Endodermal cell (in vitro differentiated cells): ENCODE data around the gene EIF4G3. TPM values are rescaled to one million over a fixed set of nuclear protein-coding genes. Genes with fewer than 3 reads are reported as not detected.

Experiments
- DNase-seq: peaks from one replicate; pipeline ENCODE4 v3.0.0-alpha.2; 2017
- H3K27ac ChIP-seq: 2 replicates; pipeline ENCODE4 v1.5.1; 2013; ENCODE audit warnings: mild to moderate bottlenecking, low read depth, low read length, moderate library complexity
- H3K27me3 ChIP-seq: 2 replicates; pipeline ENCODE4 v1.6.1; 2013; ENCODE audit warnings: mild to moderate bottlenecking, low read length, moderate library complexity; ENCODE audit not compliant: insufficient read depth, control insufficient read depth, poor library complexity, severe bottlenecking
- H3K36me3 ChIP-seq: 2 replicates; pipeline ENCODE4 v1.7.0; 2013; ENCODE audit warnings: mild to moderate bottlenecking, low read length, moderate library complexity; ENCODE audit not compliant: control insufficient read depth, insufficient read depth
- H3K4me1 ChIP-seq: one replicate; pipeline ENCODE4 v1.7.0; 2013; ENCODE audit warnings: low read length; ENCODE audit not compliant: control insufficient read depth, insufficient read depth
- H3K4me3 ChIP-seq: 2 replicates; pipeline ENCODE4 v1.5.1; 2013; ENCODE audit warnings: mild to moderate bottlenecking, low read length, moderate library complexity
- H3K9ac ChIP-seq: 2 replicates; pipeline ENCODE4 v1.6.1; 2013; ENCODE audit warnings: mild to moderate bottlenecking, low read length, moderate library complexity; ENCODE audit not compliant: poor library complexity, severe bottlenecking; ENCODE audit errors: extremely low read depth
- H3K9me3 ChIP-seq: 2 replicates; pipeline ENCODE4 v1.6.1; 2013; ENCODE audit warnings: mild to moderate bottlenecking, low read length, moderate library complexity; ENCODE audit not compliant: control insufficient read depth
- H3K27ac Mint-ChIP-seq: 2 replicates; pipeline ENCODE4 v1.8.0; 2020; ENCODE audit warnings: mixed read lengths
- H3K27me3 Mint-ChIP-seq: 2 replicates; pipeline ENCODE4 v1.8.0; 2021; ENCODE audit warnings: mild to moderate bottlenecking, mixed read lengths; ENCODE audit not compliant: insufficient read depth
- H3K36me3 Mint-ChIP-seq: 2 replicates; pipeline ENCODE4 v1.8.0; 2020; ENCODE audit warnings: low read depth, mixed read lengths
- H3K4me1 Mint-ChIP-seq: 2 replicates; pipeline ENCODE4 v1.8.0; 2020; ENCODE audit warnings: mixed read lengths
- H3K4me3 Mint-ChIP-seq: 2 replicates; pipeline ENCODE4 v1.8.0; 2020; ENCODE audit warnings: mild to moderate bottlenecking, moderate library complexity, mixed read lengths
- H3K9me3 Mint-ChIP-seq: 2 replicates; pipeline ENCODE4 v1.8.0; 2020; ENCODE audit warnings: mild to moderate bottlenecking, mixed read lengths
- CTCF ChIP-seq: fragments of 200-600 bp; sonication (generic); conservative IDR thresholded peaks from 2 replicates; pipeline ENCODE4 v1.5.0; 2021; ENCODE audit warnings: antibody characterized with exemption, mild to moderate bottlenecking
- WGBS, 2 experiments: methylation state at CpG; one replicate each; pipeline versions ENCODE4 v1.1.5 to v1.1.7; 2013; ENCODE audit warnings: missing lambda C conversion rate in 2 of 2, mixed read lengths in 1 of 2; ENCODE audit not compliant: insufficient coverage in 1 of 2, insufficient read length in 1 of 2; 5-methylcytosine and 5-hydroxymethylcytosine counted together
- long read RNA-seq, 4 experiments: library from polyadenylated mRNA in 2 of 4; library from RNA in 1 of 4; library from capped mRNA in 1 of 4; stranded (forward) in 3 of 4; unstranded in 1 of 4; transcript quantifications; one replicate each; pipeline ENCODE4 v2.0.0, GENCODE V29; 2020 to 2021; ENCODE audit warnings: inconsistent platforms in 1 of 4
- polyA plus RNA-seq, 2 experiments: library from polyadenylated mRNA; stranded (reverse); fragments of 50-300 nt; gene quantifications; one replicate each; pipeline ENCODE4 v1.2.3, GENCODE V29; 2013
- total RNA-seq, 2 donors: library from RNA; stranded (reverse); fragmentation: NEBNext Ultra II Directional in 1 of 2; extraction: Animal tissue kit (Norgen Biotek cat#: 25700) in 1 of 2; gene quantifications; 2 replicates in 1 of 2; 3 replicates in 1 of 2; pipeline ENCODE4 v1.2.1, GENCODE V29; 2021

Gene EIF4G3
- total RNA-seq, result 100 to 1,000 TPM; 101 to 103 TPM
- 83.5 TPM for polyA plus RNA-seq (2013, experiment 1 of 2)
- polyA plus RNA-seq (2013, experiment 2 of 2), result 80.6 TPM
- long read RNA-seq, experiment 1, full-length matches to known transcripts, result 3 of 41 reads
- long read RNA-seq, experiment 1, partial matches to known transcripts, result 17 of 41 reads
- long read RNA-seq, experiment 1, other reads (novel, unspliced or antisense), result 21 of 41 reads
- long read RNA-seq, experiment 2, full-length matches to known transcripts, result 12 of 108 reads
- long read RNA-seq, experiment 2, partial matches to known transcripts, result 39 of 108 reads
- long read RNA-seq, experiment 2, other reads (novel, unspliced or antisense), result 57 of 108 reads
- long read RNA-seq, experiment 3, partial matches to known transcripts, result 36 of 46 reads
- long read RNA-seq, experiment 3, other reads (novel, unspliced or antisense), result 10 of 46 reads
- long read RNA-seq, experiment 4, partial matches to known transcripts, result 8 of 11 reads
- long read RNA-seq, experiment 4, other reads (novel, unspliced or antisense), result 3 of 11 reads

GRCh38 chr1:21176586-21177555 is at the start of gene EIF4G3:
TSS of gene EIF4G3 (minus strand) at chr1:21176897. CDS start at chr1:21002742, 174,155 bp downstream.
- Mint-ChIP-seq H3K27me3 (no peaks in the 10 kb centered on the region), H3K36me3 (peaks cover 6% of the 10 kb centered on the region), H3K27ac (peak within 1 kb of the TSS; percentile 92), H3K4me1 (peaks cover 18% of the 10 kb centered on the region), H3K9me3 (no peaks in the 10 kb centered on the region), H3K4me3 (peak within 1 kb of the TSS; percentile 86)
- Histone ChIP-seq H3K27me3 (no peaks in the 10 kb centered on the region), H3K9ac (peak within 1 kb of the TSS; percentile 86), H3K4me3 (peak within 1 kb of the TSS; percentile 89), H3K4me1 (no peaks in the 10 kb centered on the region), H3K36me3 (no peaks in the 10 kb centered on the region), H3K9me3 (no peaks in the 10 kb centered on the region), H3K27ac (peak within 1 kb of the TSS; percentile 98)
- peak; percentile 100 for DNase-seq
- TF ChIP-seq CTCF, result no peak
- 3 to 7% methylated on average over 36 to 90 of the region's 90 CpGs for WGBS, 2 experiments

GRCh38 chr1:21225065-21225464 is 48.4 kb upstream of the EIF4G3 start:
- H3K4me1 ChIP-seq, result no peaks in the 10 kb centered on the region
- Mint-ChIP-seq H3K4me3 (no peak overlapping the region), H3K27me3 (no peaks in the 10 kb centered on the region), H3K27ac (no peak overlapping the region), H3K9me3 (no peaks in the 10 kb centered on the region), H3K36me3 (peaks cover 44% of the 10 kb centered on the region), H3K4me1 (no peaks in the 10 kb centered on the region)
- H3K9me3 ChIP-seq, result no peaks in the 10 kb centered on the region
- H3K27me3 ChIP-seq, result no peaks in the 10 kb centered on the region
- no peak overlapping the region for H3K4me3 ChIP-seq
- H3K27ac ChIP-seq, result no peak overlapping the region
- peaks cover 25% of the 10 kb centered on the region for H3K36me3 ChIP-seq
- 95% methylated on average over 28 to 33 of the region's 33 CpGs for WGBS, 2 experiments
- DNase-seq, result no peak
- no peak for TF ChIP-seq CTCF
- no peak overlapping the region for H3K9ac ChIP-seq

- no peak overlapping the region for H3K9ac ChIP-seq
- no peak for DNase-seq
- no peak for TF ChIP-seq CTCF
- Mint-ChIP-seq H3K27me3 (no peaks in the 10 kb centered on the region), H3K27ac (no peak overlapping the region), H3K36me3 (peaks cover 37% of the 10 kb centered on the region), H3K4me1 (no peaks in the 10 kb centered on the region), H3K9me3 (no peaks in the 10 kb centered on the region), H3K4me3 (no peak overlapping the region)
- H3K4me3 ChIP-seq, result no peak overlapping the region
- H3K27ac ChIP-seq, result no peak overlapping the region
- peaks cover 16% of the 10 kb centered on the region for H3K36me3 ChIP-seq
- peaks cover 5% of the 10 kb centered on the region for H3K4me1 ChIP-seq
- H3K9me3 ChIP-seq, result no peaks in the 10 kb centered on the region
- WGBS, 2 experiments, result 89% methylated on average over 6 to 7 of the region's 7 CpGs
- H3K27me3 ChIP-seq, result no peaks in the 10 kb centered on the region
Measured at GRCh38 chr1:21220815-21221214, 44.1 kb upstream of the EIF4G3 start.
